NK-92 (cell line): ENCODE results near the gene KRT81.
"Not testable (repeated sequence)": the region's sequence is repeated elsewhere in the genome, so short reads cannot be mapped to it uniquely, and the experiment has no call there.

Experiments used
- DNase-seq: peaks from one replicate; lab custom pipeline; 2025; ENCODE audit not compliant: unreplicated experiment; lab: John Stamatoyannopoulos, UW

KRT81 gene

GRCh38 chr12:52278575-52279421 lies 12.5 kb downstream of the KRT81 start:
- no peak for DNase-seq

GRCh38 chr12:52277486-52278245 lies 13.7 kb downstream of the KRT81 start:
- no peak for DNase-seq

- DNase-seq = no peak
Observed at GRCh38 chr12:52275686-52276085, 15.6 kb downstream of the KRT81 start.

GRCh38 chr12:52274521-52275120 lies 16.7 kb downstream of the KRT81 start, which contains the start of gene KRT86:
KRT86 (plus strand) TSS chr12:52274645; CDS start chr12:52301917, 27,272 bp downstream.
- DNase-seq = no peak

- DNase-seq = no peak
Observed at GRCh38 chr12:52271158-52271557, 20.2 kb downstream of the KRT81 start.

- DNase-seq = no peak
Observed at GRCh38 chr12:52270541-52271070, 20.7 kb downstream of the KRT81 start.

GRCh38 chr12:52268212-52268611 lies 23.1 kb downstream of the KRT81 start:
- no peak for DNase-seq

GRCh38 chr12:52267699-52268098 lies 23.6 kb downstream of the KRT81 start:
- DNase-seq = no peak

- DNase-seq = no peak
Observed at GRCh38 chr12:52267266-52267665, 24.1 kb downstream of the KRT81 start.

GRCh38 chr12:52266514-52266913 lies 24.8 kb downstream of the KRT81 start:
- no peak for DNase-seq

- DNase-seq = no peak
Observed at GRCh38 chr12:52264435-52264825, 26.9 kb downstream of the KRT81 start.

GRCh38 chr12:52263761-52264434 lies 27.4 kb downstream of the KRT81 start:
- DNase-seq = no peak

GRCh38 chr12:52262286-52262685 lies 29.0 kb downstream of the KRT81 start:
- no peak for DNase-seq

- no peak for DNase-seq
Observed at GRCh38 chr12:52261208-52261484, 30.2 kb downstream of the KRT81 start.

GRCh38 chr12:52260361-52261207 lies 30.8 kb downstream of the KRT81 start:
- DNase-seq = no peak

- no peak for DNase-seq
Observed at GRCh38 chr12:52259657-52260243, 31.6 kb downstream of the KRT81 start.

GRCh38 chr12:52258335-52258901 lies 32.9 kb downstream of the KRT81 start:
- no peak for DNase-seq

GRCh38 chr12:52257922-52258321 lies 33.4 kb downstream of the KRT81 start:
- not testable (repeated sequence) for DNase-seq

GRCh38 chr12:52257074-52257551 lies 34.2 kb downstream of the KRT81 start:
- no peak for DNase-seq
